Eye (tissue), 1 donor: ENCODE data around the gene ANLN.
"Not testable (repeated sequence)": the region's sequence is repeated elsewhere in the genome, so short reads cannot be mapped to it uniquely, and the experiment has no call there.

ENCODE experiments used
- DNase-seq: peaks from one replicate; pipeline ENCODE4 v3.0.0-alpha.2; 2015

The ANLN gene

GRCh38 chr7:36389371-36390198 is at the start of gene ANLN:
TSS of gene ANLN (plus strand) at chr7:36389862. CDS start at chr7:36390027, 165 bp downstream.
- DNase-seq, result peak; percentile 96

GRCh38 chr7:36343548-36343947 is 46.1 kb upstream of the ANLN start:
- DNase-seq, result no peak

- no peak for DNase-seq
Observed at GRCh38 chr7:36344622-36345021, 45.0 kb upstream of the ANLN start.

- DNase-seq, result no peak
Observed at GRCh38 chr7:36346260-36346831, 43.3 kb upstream of the ANLN start.

- DNase-seq, result peak; percentile 41
Observed at GRCh38 chr7:36348256-36348655, 41.4 kb upstream of the ANLN start.

- DNase-seq, result no peak
Observed at GRCh38 chr7:36348771-36349170, 40.9 kb upstream of the ANLN start.

GRCh38 chr7:36349626-36350025 is 40.0 kb upstream of the ANLN start:
- no peak for DNase-seq

- DNase-seq, result no peak
Observed at GRCh38 chr7:36355490-36355889, 34.2 kb upstream of the ANLN start.

- no peak for DNase-seq
Observed at GRCh38 chr7:36357054-36357453, 32.6 kb upstream of the ANLN start.

GRCh38 chr7:36358589-36358988 is 31.1 kb upstream of the ANLN start:
- DNase-seq, result no peak

- DNase-seq, result peak; percentile 42
Observed at GRCh38 chr7:36360244-36360643, 29.4 kb upstream of the ANLN start.

GRCh38 chr7:36361227-36361626 is 28.4 kb upstream of the ANLN start:
- DNase-seq, result no peak

- no peak for DNase-seq
Observed at GRCh38 chr7:36363515-36363914, 26.1 kb upstream of the ANLN start.

GRCh38 chr7:36366005-36366717 is 23.5 kb upstream of the ANLN start:
- DNase-seq, result no peak

- DNase-seq, result peak; percentile 98
Observed at GRCh38 chr7:36366718-36367560, 22.7 kb upstream of the ANLN start.

GRCh38 chr7:36367561-36368077 is 22.0 kb upstream of the ANLN start:
- no peak for DNase-seq

GRCh38 chr7:36368496-36368895 is 21.2 kb upstream of the ANLN start:
- DNase-seq, result no peak

- DNase-seq, result no peak
Observed at GRCh38 chr7:36369171-36369570, 20.5 kb upstream of the ANLN start.

- DNase-seq, result no peak
Observed at GRCh38 chr7:36370046-36370445, 19.6 kb upstream of the ANLN start.

- no peak for DNase-seq
Observed at GRCh38 chr7:36372156-36372555, 17.5 kb upstream of the ANLN start.

GRCh38 chr7:36378555-36378954 is 11.1 kb upstream of the ANLN start:
- DNase-seq, result not testable (repeated sequence)

- no peak for DNase-seq
Observed at GRCh38 chr7:36379831-36380504, 9.7 kb upstream of the ANLN start.
